H1 (cell line): ENCODE results near the gene THADA. TPM values are rescaled to one million over a fixed set of nuclear protein-coding genes. Genes with fewer than 3 reads are reported as not detected.

Experiments
- BACH1 ChIP-seq: IDR thresholded peaks from 2 replicates; pipeline ENCODE4 v1.6.1; 2012; ENCODE audit warnings: low read length, improper control_type of control experiment
- SP2 ChIP-seq: IDR thresholded peaks from 2 replicates; pipeline ENCODE4 v1.6.1; 2012; ENCODE audit warnings: mild to moderate bottlenecking, low read length, inconsistent platforms
- TAF7 ChIP-seq: optimal IDR thresholded peaks from 2 replicates; pipeline ENCODE3; 2011; ENCODE audit warnings: low read depth, mild to moderate bottlenecking, inconsistent platforms, low read length, moderate library complexity, borderline replicate concordance
- TBP ChIP-seq: IDR thresholded peaks from 2 replicates; pipeline ENCODE4 v1.6.1; 2011; ENCODE audit warnings: low read depth, low read length, improper control_type of control experiment
- ZNF274 ChIP-seq: IDR thresholded peaks from 2 replicates; pipeline ENCODE4 v1.7.0; 2012; ENCODE audit warnings: low read length, borderline replicate concordance; ENCODE audit errors: extremely low read depth
- polyA plus RNA-seq, 7 experiments: library from polyadenylated mRNA; depleted of rRNA in 3 of 7; stranded (reverse) in 5 of 7; unstranded in 2 of 7; fragments of >200 nt in 5 of 7; fragments of 200-250 nt in 2 of 7; gene quantifications; 1 replicate in 5 of 7; 2 replicates in 1 of 7; 4 replicates in 1 of 7; pipeline versions ENCODE4 v1.2.1 to v1.2.3, GENCODE V29; 2011 to 2013; ENCODE audit warnings: missing spikeins in 2 of 7, mixed read lengths in 2 of 7
- total RNA-seq: library from RNA; stranded (reverse); fragmentation: NEBNext Ultra II Directional; extraction: Animal tissue kit (Norgen Biotek cat#: 25700); gene quantifications from 2 replicates; pipeline ENCODE4 v1.2.1, GENCODE V29; 2021

Gene THADA
- total and polyA plus RNA-seq, 2 of the 8 experiments (the other 6 are each of a cell fraction or from before 2014, with no cell fraction given): 22.4 to 26.8 TPM

DNA sequence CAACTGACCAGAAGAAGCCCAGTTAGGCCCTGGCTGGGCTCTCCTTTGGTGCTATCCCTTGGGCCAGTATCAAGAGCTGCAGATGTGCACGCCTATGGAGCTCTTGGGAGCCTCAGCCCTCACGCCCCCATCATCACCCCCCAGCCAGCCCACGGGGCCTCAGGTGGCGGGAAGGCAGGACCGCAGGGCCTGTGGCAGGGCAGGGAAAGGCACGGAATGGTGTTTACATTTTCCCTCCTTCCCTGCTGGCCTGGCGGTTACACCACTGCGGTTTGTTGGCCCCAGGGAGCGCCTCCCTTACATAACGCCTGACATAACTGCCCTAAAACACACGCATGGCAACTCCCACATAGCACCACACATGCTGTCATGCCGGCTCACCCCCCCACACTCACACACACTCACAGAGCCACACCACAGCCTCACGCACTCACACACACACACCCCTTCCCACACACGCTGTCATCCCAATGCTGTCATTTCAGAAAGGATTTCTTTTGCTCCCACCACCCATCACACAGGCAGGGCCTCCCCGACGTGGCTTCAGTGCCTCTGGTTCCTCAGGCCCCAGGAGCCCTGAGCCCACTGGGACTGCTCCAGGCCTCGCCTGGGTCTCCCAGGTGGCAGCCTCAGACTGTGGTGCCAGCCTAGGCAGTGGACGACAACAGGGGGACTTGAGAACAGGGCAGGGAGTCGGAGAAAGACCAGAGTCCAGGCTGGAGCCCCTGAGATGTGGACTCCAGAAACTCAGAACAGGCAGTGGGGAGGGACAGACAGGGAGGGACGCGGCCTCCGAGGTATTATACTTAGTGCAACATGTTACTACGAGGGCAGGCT, 385.2 kb downstream of the THADA start (continued):
- TF ChIP-seq TAF7: no peak
- no peak for TF ChIP-seq BACH1
- TF ChIP-seq SP2: no peak
- TF ChIP-seq ZNF274: no peak
- no peak for TF ChIP-seq TBP
